Measurements from ENCODE around the gene PSKH1.

DNA sequence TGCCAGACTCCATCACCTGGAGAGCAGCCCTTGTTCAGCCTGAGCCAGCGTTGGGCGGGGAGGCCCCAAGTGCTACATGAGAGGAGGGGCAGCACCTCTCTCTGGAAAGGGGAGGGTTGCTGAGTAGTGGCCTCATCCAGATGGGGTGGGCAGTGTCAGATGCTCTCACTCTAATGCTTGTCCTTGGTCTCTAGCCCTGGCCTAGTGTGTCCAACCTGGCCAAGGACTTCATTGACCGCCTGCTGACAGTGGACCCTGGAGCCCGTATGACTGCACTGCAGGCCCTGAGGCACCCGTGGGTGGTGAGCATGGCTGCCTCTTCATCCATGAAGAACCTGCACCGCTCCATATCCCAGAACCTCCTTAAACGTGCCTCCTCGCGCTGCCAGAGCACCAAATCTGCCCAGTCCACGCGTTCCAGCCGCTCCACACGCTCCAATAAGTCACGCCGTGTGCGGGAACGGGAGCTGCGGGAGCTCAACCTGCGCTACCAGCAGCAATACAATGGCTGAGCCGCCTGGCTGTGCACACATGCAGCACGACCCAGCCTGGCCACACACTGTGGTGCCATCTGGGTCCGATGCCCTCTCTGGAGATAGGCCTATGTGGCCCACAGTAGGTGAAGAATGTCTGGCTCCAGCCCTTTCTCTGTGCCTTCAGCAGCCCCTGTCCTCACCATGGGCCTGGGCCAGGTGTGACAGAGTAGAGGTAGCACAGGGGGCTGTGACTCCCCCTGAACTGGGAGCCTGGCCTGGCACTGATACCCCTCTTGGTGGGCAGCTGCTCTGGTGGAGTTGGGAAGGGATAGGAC is 34.3 kb downstream of the PSKH1 start:
- TF ChIP-seq ZNF121 (tag by site-specific recombination; IDR thresholded peaks at IDR 0.05): no peak
- TF ChIP-seq ZBTB8A (tag by site-specific recombination; IDR thresholded peaks at IDR 0.05): no peak
- TF ChIP-seq, protein P1, sequence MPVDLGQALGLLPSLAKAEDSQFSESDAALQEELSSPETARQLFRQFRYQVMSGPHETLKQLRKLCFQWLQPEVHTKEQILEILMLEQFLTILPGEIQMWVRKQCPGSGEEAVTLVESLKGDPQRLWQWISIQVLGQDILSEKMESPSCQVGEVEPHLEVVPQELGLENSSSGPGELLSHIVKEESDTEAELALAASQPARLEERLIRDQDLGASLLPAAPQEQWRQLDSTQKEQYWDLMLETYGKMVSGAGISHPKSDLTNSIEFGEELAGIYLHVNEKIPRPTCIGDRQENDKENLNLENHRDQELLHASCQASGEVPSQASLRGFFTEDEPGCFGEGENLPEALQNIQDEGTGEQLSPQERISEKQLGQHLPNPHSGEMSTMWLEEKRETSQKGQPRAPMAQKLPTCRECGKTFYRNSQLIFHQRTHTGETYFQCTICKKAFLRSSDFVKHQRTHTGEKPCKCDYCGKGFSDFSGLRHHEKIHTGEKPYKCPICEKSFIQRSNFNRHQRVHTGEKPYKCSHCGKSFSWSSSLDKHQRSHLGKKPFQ (tag by site-specific recombination; IDR thresholded peaks at IDR 0.05): no peak
- no peak for TF ChIP-seq ZNF510 (tag by site-specific recombination; IDR thresholded peaks at IDR 0.05; ENCODE audit: insufficient replicate concordance)
- TF ChIP-seq, protein P2, sequence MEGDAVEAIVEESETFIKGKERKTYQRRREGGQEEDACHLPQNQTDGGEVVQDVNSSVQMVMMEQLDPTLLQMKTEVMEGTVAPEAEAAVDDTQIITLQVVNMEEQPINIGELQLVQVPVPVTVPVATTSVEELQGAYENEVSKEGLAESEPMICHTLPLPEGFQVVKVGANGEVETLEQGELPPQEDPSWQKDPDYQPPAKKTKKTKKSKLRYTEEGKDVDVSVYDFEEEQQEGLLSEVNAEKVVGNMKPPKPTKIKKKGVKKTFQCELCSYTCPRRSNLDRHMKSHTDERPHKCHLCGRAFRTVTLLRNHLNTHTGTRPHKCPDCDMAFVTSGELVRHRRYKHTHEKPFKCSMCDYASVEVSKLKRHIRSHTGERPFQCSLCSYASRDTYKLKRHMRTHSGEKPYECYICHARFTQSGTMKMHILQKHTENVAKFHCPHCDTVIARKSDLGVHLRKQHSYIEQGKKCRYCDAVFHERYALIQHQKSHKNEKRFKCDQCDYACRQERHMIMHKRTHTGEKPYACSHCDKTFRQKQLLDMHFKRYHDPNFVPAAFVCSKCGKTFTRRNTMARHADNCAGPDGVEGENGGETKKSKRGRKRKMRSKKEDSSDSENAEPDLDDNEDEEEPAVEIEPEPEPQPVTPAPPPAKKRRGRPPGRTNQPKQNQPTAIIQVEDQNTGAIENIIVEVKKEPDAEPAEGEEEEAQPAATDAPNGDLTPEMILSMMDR (tag by site-specific recombination; IDR thresholded peaks at IDR 0.05): no peak
- TF ChIP-seq SP2 (tag by site-specific recombination; IDR thresholded peaks at IDR 0.05): no peak
- no peak for TF ChIP-seq ZNF747 (tag by site-specific recombination; IDR thresholded peaks at IDR 0.05)
- TF ChIP-seq ZNF266 (tag by site-specific recombination; IDR thresholded peaks at IDR 0.05; ENCODE audit: low read depth): no peak
- TF ChIP-seq YY1 (tag by site-specific recombination; IDR thresholded peaks at IDR 0.05): no peak
- no peak for TF ChIP-seq ZNF274 (IDR thresholded peaks at IDR 0.05; ENCODE audit: low read length)
- no peak for TF ChIP-seq ZNF274 (tag by site-specific recombination; IDR thresholded peaks at IDR 0.05; ENCODE audit: borderline replicate concordance)
- TF ChIP-seq, protein P3, sequence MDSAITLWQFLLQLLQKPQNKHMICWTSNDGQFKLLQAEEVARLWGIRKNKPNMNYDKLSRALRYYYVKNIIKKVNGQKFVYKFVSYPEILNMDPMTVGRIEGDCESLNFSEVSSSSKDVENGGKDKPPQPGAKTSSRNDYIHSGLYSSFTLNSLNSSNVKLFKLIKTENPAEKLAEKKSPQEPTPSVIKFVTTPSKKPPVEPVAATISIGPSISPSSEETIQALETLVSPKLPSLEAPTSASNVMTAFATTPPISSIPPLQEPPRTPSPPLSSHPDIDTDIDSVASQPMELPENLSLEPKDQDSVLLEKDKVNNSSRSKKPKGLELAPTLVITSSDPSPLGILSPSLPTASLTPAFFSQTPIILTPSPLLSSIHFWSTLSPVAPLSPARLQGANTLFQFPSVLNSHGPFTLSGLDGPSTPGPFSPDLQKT (IDR thresholded peaks at IDR 0.05; ENCODE audit: borderline replicate concordance, low read depth, low read length): no peak
- TF ChIP-seq, protein P4, sequence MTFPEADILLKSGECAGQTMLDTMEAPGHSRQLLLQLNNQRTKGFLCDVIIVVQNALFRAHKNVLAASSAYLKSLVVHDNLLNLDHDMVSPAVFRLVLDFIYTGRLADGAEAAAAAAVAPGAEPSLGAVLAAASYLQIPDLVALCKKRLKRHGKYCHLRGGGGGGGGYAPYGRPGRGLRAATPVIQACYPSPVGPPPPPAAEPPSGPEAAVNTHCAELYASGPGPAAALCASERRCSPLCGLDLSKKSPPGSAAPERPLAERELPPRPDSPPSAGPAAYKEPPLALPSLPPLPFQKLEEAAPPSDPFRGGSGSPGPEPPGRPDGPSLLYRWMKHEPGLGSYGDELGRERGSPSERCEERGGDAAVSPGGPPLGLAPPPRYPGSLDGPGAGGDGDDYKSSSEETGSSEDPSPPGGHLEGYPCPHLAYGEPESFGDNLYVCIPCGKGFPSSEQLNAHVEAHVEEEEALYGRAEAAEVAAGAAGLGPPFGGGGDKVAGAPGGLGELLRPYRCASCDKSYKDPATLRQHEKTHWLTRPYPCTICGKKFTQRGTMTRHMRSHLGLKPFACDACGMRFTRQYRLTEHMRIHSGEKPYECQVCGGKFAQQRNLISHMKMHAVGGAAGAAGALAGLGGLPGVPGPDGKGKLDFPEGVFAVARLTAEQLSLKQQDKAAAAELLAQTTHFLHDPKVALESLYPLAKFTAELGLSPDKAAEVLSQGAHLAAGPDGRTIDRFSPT (tag by site-specific recombination; IDR thresholded peaks at IDR 0.05): no peak
- TF ChIP-seq ZNF561 (tag by site-specific recombination; IDR thresholded peaks at IDR 0.05; ENCODE audit: borderline replicate concordance): no peak
